ENCODE data around the gene CD109.

DNA sequence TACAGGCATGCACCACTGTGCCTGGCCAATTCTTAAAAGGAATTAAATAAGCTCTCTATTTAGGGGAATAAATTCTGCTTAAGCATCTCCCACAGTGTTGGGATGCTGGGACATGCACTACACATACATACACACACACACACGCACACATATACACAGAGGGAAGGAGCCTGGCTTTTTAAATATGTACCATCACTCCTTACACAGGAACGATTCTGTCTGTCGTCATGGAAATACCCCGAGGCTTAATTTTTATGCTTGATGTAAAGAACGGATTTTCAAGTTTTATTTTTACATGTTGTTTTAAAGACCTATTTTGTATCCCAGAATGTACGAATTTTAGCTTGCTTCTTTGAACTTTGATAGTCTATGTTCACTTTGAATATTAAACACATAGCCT, 95.3 kb downstream of the CD109 start:
- TF ChIP-seq, protein P1, sequence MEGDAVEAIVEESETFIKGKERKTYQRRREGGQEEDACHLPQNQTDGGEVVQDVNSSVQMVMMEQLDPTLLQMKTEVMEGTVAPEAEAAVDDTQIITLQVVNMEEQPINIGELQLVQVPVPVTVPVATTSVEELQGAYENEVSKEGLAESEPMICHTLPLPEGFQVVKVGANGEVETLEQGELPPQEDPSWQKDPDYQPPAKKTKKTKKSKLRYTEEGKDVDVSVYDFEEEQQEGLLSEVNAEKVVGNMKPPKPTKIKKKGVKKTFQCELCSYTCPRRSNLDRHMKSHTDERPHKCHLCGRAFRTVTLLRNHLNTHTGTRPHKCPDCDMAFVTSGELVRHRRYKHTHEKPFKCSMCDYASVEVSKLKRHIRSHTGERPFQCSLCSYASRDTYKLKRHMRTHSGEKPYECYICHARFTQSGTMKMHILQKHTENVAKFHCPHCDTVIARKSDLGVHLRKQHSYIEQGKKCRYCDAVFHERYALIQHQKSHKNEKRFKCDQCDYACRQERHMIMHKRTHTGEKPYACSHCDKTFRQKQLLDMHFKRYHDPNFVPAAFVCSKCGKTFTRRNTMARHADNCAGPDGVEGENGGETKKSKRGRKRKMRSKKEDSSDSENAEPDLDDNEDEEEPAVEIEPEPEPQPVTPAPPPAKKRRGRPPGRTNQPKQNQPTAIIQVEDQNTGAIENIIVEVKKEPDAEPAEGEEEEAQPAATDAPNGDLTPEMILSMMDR (IDR thresholded peaks at IDR 0.05): no peak
- no peak for TF ChIP-seq POLR2A (IDR thresholded peaks at IDR 0.05)

Data from adrenal gland (tissue), 5 donors.